Neuron (in vitro differentiated cells): Measurements from ENCODE around the gene ACTL6B.

ENCODE experiments used
- H2AFZ ChIP-seq: one replicate; pipeline ENCODE4 v1.6.1; 2013; ENCODE audit warnings: low read depth, mild to moderate bottlenecking, inconsistent platforms, low read length, moderate library complexity
- H3K27me3 ChIP-seq: one replicate; pipeline ENCODE4 v1.6.1; 2013; ENCODE audit warnings: low read length; ENCODE audit not compliant: insufficient read depth
- H3K36me3 ChIP-seq: one replicate; pipeline ENCODE4 v1.6.1; 2013; ENCODE audit warnings: low read length; ENCODE audit not compliant: insufficient read depth
- H3K4me1 ChIP-seq: one replicate; pipeline ENCODE4 v1.6.1; 2013; ENCODE audit warnings: low read length; ENCODE audit not compliant: insufficient read depth
- H3K4me3 ChIP-seq: 2 replicates; pipeline ENCODE4 v1.5.1; 2013; ENCODE audit warnings: mild to moderate bottlenecking, low read length, moderate library complexity
- H3K9me3 ChIP-seq: one replicate; pipeline ENCODE4 v1.6.1; 2013; ENCODE audit warnings: low read length

Gene ACTL6B

DNA sequence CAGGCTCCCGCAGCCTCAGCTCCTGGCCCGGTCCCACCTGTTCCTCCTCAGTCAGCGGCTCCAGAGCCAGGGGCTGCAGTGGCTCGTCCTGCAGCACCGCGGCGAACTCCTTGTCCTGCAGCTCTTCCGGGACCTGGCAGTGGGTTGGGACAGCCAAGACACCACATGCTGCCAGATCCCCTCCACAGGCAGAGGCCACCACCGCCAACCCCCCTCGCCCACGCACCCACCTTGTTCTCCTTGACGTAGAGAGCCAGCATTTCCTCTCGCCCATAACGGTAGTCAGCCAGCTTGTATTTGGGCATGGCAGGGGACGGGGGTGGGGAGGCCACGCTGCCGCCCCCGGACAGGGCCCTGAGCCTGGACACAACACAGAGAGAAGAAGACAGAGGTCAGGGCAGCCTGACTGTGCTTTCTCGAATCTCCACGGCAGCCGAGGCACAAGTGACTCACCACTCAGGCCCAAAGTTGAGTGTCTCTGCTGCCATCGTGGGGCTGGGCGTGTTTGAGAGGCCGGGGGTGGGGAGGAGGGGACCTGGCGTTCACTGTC is 31.6 kb upstream of the ACTL6B start:
- no peak overlapping the region for H3K4me3 ChIP-seq
- H3K4me1 ChIP-seq = peaks cover 20% of the 10 kb centered on the region
- no peaks in the 10 kb centered on the region for H3K9me3 ChIP-seq
- H3K27me3 ChIP-seq = no peaks in the 10 kb centered on the region
- H2AFZ ChIP-seq = no peak overlapping the region
- H3K36me3 ChIP-seq = peaks cover 68% of the 10 kb centered on the region

DNA sequence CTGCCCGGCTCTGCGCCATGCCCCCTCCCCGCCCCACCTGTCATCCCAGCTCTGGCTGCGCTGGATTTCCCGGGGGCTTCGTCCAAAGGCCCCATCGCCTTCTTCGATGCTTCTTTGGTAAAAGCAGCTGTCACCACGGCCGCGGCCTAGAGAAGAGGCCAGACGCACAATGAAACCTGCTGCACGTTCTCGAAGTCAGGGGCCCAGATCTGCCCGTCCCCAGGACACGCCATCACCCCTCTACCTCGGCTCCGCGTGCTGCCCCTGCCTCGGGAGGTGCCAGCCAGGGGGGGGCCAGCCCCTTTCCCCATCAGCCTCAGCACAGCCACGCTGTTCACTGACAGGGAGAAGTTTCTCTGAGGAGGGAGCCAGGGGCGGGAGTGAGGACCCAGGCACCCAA is 31.0 kb upstream of the ACTL6B start:
- Histone ChIP-seq H3K9me3 (no peaks in the 10 kb centered on the region), H3K36me3 (peaks cover 70% of the 10 kb centered on the region)

DNA sequence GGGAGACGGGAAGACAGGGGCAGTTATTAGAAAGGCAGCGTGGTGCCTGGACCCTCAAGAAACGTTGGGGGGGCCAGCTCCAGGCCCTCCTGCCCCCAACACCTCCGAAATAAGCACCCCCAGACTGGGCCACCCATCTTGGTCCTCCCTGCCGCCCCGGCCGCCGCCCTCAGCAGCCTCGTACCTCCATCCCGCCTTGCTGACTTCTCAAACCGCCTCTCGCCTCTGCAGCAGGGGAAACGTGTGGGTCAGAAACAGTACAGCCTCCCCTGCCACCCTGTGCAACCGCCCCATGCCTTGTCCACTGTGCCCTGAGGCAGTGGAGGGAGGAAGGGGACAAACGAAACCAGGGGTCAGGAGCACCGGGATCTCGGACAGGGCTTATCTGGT is 30.6 kb upstream of the ACTL6B start:
- H3K4me1 ChIP-seq = peaks cover 10% of the 10 kb centered on the region
- H3K36me3 ChIP-seq = peaks cover 73% of the 10 kb centered on the region
- H3K27me3 ChIP-seq = no peaks in the 10 kb centered on the region
- H3K9me3 ChIP-seq = no peaks in the 10 kb centered on the region
- no peak overlapping the region for H3K4me3 ChIP-seq
- H2AFZ ChIP-seq = no peak overlapping the region

More for the DNA sequence above, 31.0 kb upstream of the ACTL6B start:
- Histone ChIP-seq H2AFZ (no peak overlapping the region), H3K4me3 (no peak overlapping the region), H3K27me3 (no peaks in the 10 kb centered on the region), H3K4me1 (peaks cover 14% of the 10 kb centered on the region)

DNA sequence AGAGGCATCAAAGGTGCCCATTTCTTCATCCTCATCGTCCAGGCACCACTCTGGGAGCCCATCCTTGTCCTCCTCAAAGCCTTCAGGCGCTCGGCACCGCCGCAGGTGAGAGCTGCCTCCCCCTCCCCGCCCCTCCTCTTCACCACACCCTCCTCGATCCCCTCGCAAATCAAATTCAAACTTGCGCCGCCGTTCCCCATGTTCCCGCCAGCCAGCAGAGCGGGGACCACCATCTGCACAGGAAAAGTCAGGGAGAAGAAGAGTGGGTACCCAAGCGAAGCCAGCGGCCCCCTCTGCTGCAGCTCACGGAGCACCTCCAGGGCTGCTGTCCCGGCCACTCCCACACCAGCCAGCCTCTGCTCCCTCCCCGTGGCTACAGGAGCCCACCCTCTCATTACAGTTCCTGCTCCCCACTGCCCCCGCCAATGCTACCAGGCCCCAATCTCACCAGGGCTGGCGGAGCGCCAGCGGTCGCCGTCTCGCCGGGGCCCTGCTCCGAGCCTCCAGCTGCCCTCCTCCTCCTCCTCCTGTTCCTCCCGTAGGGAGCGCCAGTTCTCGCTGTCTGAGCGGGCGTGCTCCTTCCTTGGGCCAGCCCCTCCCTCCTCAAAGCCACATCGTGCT is 30.1 kb upstream of the ACTL6B start:
- H3K36me3 ChIP-seq = peaks cover 77% of the 10 kb centered on the region
- no peaks in the 10 kb centered on the region for H3K27me3 ChIP-seq
- peaks cover 7% of the 10 kb centered on the region for H3K4me1 ChIP-seq
- no peaks in the 10 kb centered on the region for H3K9me3 ChIP-seq
- no peak overlapping the region for H2AFZ ChIP-seq
- H3K4me3 ChIP-seq = no peak overlapping the region

DNA sequence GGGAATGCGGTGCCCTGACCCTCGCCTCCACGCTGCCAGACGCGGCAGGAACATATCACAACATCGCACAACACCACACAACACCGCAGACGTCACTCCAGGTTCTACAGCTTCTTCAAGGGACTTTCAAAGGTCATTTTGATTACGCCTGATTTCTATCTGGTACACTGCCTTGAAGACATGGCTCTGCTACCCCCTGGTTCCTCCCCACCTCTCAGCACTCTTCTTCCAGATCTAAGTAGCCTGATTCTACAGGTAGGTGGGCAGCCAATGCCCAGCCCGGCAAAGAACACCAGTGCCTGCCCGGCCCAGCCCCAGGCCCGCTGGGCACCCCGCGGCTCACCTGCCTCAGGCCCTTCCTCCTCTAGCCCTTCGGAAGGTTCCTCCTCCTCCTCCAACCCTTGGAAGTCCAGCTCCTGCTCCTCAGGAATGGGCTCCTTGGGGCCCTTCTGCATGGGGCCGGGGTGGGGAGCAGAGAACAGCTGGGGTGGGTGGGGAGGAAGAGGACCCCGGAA is 29.4 kb upstream of the ACTL6B start:
- Histone ChIP-seq H3K4me1 (peaks cover under 1% of the 10 kb centered on the region), H3K36me3 (peaks cover 82% of the 10 kb centered on the region), H3K27me3 (no peaks in the 10 kb centered on the region), H3K4me3 (no peak overlapping the region), H2AFZ (no peak overlapping the region), H3K9me3 (no peaks in the 10 kb centered on the region)

DNA sequence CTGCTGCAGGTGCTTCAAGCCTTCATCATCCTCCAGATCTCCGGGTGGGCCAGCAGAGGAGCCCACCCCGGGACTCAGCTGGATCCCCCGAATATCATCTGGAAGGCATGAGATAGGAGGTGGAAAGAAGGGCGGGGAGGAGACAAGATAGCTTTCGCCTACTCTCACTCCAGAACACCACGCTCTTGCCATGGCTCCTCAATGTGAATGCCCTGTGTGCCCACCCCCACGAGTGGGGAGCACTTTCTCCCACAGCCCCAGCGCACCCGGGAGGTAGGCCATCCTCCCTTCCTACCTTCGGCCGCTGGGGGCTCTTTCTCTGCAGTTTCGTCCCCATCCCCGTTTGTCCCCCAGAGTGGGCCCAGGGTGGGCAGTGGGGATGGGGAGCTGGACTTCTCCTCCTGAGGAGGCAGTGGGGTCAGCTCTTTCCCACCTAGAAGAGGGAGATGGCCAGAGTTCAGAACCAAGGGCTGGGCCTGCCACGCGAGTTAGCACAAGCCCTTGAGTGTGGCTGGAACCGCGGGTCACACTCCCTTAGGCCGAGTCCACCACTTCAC is 28.9 kb upstream of the ACTL6B start:
- H3K4me3 ChIP-seq = no peak overlapping the region
- no peaks in the 10 kb centered on the region for H3K9me3 ChIP-seq
- no peaks in the 10 kb centered on the region for H3K4me1 ChIP-seq
- no peak overlapping the region for H2AFZ ChIP-seq
- no peaks in the 10 kb centered on the region for H3K27me3 ChIP-seq
- H3K36me3 ChIP-seq = peaks cover 86% of the 10 kb centered on the region

DNA sequence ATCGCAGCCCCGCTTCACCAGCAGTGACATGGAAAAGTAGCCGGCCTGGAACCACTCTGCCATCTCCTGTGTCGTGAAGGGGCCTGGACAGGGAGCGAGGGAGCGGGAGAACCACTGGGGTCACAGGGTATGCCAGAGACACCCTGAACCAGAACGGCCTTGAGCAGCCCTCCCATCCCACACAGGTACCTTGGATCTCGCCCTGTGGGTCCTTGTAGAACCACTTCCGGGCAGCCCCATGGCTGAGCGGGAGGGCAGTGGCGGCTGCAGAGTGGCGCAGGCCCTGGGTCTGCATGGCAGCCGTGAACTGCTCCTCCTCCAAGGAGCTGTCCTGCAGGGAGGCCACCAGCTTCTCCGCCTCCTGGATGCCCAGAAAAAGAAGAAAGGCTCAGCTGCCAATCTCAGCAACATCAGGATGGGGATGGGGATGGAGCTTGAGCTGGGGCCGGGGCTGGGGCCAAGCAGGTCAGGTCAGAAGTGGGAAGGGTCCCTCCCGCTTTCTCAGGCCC is 28.3 kb upstream of the ACTL6B start:
- H3K4me3 ChIP-seq = no peak overlapping the region
- H3K36me3 ChIP-seq = peaks cover 89% of the 10 kb centered on the region
- H2AFZ ChIP-seq = no peak overlapping the region
- no peaks in the 10 kb centered on the region for H3K4me1 ChIP-seq
- H3K9me3 ChIP-seq = no peaks in the 10 kb centered on the region
- H3K27me3 ChIP-seq = no peaks in the 10 kb centered on the region

DNA sequence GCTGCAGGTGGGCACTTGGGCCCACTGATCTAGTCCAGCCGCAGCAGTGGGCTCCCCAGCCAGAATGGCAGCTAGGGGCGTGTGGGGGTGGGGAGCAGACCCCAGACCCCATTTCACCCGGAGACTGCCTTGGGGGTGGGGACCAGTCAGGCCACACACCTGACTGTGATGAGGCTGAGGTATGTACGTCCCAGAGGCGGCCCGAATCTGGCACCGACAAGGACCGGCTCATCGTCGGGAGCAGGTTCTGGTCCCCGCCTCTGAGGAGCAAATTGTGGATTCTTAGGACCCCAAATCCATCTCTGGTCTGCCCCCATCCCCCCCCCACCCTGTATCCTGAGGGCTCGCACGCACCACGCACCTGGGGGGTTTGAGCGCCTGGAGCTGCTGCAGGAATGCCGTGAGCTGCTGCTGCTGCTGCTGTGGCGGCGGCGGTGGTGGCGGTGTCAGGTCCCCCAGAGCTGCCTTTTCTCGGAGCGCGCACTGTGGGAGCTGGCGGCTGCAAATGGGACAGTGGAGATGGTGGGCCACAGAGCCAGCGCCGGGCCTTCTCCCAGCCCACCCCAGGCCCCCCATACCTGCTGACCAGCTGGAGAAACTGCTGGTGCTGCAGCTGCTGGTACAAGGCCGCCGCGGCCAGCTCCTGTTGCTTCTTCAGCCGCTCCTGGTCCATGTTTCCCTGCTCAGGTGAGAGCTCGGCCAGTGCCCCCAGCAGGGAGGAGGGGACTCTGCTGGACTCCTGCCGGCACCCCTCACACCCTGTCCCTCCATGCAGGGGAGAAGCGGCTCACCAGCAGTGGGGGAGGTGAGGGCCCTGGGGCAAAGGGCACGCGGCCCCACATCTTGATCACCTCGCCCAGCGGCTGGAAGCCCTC is 27.6 kb upstream of the ACTL6B start:
- H2AFZ ChIP-seq = no peak overlapping the region
- H3K36me3 ChIP-seq = peaks cover 89% of the 10 kb centered on the region
- H3K27me3 ChIP-seq = no peaks in the 10 kb centered on the region
- H3K4me3 ChIP-seq = no peak overlapping the region
- H3K4me1 ChIP-seq = no peaks in the 10 kb centered on the region
- no peaks in the 10 kb centered on the region for H3K9me3 ChIP-seq

DNA sequence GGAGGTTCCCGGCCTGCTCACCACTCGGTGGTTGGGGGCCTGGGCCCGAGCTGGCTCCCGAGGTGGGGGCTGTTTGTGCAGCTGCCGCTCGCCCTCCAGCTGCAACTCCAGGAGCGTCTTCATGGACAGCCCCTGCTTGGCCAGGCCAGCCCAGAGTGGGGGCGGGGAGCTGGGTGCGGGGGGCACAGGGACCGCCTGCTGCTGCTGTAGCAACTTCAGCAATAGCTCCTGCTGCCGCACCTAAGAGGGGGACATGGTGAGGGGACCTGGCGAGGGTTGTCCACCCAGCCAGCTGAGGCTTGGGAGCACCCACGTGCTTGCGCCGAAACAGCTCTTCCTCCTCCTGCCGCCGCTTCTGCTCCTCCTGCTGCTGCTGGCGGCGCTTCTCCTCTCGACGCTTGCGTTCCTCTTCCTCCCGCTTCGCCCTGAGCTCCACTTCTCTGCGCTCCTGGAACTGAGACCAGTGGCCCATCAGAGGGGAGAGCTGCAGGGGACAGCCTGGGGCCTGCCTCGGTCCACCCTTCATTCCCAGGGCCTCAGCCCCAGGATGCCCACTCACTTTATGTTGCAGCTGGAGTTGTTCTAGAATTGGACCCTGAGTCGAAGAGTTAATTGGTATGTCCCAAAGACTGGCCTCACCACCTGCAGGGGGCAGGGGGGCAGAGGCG is 26.9 kb upstream of the ACTL6B start:
- Histone ChIP-seq H3K9me3 (no peaks in the 10 kb centered on the region), H3K4me1 (no peaks in the 10 kb centered on the region), H3K4me3 (no peak overlapping the region), H2AFZ (no peak overlapping the region), H3K27me3 (no peaks in the 10 kb centered on the region), H3K36me3 (peaks cover 89% of the 10 kb centered on the region)

DNA sequence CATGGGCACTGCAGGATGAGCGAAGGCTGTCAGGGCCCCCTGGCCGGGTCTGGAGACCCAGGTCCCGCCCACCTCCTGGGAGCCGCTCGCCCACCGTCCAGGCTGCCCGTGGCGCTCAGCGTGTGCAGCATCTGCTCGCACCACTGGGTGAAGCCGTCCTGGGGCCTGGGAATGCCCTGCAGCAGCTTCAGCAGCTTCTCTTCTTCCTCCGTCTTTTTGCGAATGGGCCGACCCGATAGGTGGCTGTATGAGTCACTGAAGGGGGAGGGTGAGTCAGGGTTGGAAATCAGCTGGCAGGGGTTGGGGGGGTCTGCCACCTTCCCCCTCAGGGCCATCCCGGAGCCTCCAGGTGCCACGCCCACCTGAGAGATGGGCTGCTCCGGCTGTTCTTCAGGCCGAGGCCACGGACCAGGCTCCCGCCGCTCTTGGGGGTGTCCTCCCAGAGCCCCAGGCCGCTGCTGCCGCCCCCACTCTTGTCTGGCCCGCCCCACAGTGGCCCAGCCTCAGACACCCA is 26.0 kb upstream of the ACTL6B start:
- Histone ChIP-seq H3K27me3 (no peaks in the 10 kb centered on the region), H2AFZ (no peak overlapping the region), H3K9me3 (no peaks in the 10 kb centered on the region), H3K4me3 (no peak overlapping the region), H3K4me1 (no peaks in the 10 kb centered on the region), H3K36me3 (peaks cover 90% of the 10 kb centered on the region)

DNA sequence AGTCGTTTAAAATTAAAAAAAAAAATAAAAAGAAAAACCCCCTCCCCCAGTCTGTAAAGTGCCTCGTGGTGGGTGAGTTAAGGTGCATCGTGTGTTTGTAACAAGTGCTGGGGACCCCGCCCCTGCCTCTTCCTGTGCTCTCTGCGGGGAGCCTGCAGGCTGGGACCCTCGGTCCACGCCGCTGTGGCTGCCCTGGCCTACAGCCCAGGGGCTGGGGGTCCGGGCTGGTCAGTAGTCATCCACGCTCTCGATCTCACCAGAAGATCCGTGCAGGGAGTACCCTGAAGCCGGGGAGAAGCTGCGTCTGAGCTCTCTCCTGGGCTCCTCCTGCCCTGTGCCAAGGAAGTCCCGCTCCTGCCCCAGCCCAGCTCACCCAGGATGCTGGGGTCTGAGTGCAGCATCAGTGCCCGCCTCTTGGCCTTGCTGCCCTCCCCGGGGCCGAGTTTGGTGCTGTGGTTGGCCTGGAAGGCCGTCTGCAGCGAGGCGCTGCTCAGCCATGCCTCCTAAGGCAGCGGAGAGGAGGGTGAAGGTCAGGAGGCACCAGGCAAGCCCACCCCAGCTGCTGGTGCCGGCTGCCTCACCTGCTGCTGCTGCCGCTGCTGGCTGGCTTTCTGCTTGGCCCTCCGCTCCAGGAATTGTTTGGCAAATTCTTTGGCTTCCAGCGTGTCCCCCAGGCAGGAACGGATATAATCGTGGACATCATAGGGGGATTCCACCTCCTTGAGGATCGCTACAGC is 25.4 kb upstream of the ACTL6B start:
- Histone ChIP-seq H2AFZ (no peak overlapping the region), H3K27me3 (no peaks in the 10 kb centered on the region), H3K4me3 (no peak overlapping the region), H3K4me1 (no peaks in the 10 kb centered on the region), H3K9me3 (no peaks in the 10 kb centered on the region), H3K36me3 (peaks cover 91% of the 10 kb centered on the region)
